SU-DHL-6 (cell line): ENCODE measurements around the gene MNX1.

Experiments
- H2AFZ ChIP-seq: fragments of 200-600 bp; sonication (generic); 2 replicates; pipeline ENCODE4 v1.6.1; 2014; ENCODE audit warnings: low read depth, mild to moderate bottlenecking, moderate library complexity, mixed read lengths, antibody characterized with exemption, low read length; ENCODE audit not compliant: severe bottlenecking
- H3F3A ChIP-seq: fragments of 200-600 bp; shearing (Covaris generic); 2 replicates; pipeline ENCODE4 v1.6.0; 2016; ENCODE audit warnings: antibody characterized with exemption, mild to moderate bottlenecking; ENCODE audit not compliant: insufficient read depth
- H3K27ac ChIP-seq: fragments of 200-600 bp; sonication (generic); 2 replicates; pipeline ENCODE4 v1.5.1; 2016; ENCODE audit warnings: low read depth, mild to moderate bottlenecking, low read length, moderate library complexity, mixed read lengths
- H3K27me3 ChIP-seq: fragments of 200-600 bp; sonication (generic), shearing (Covaris generic); 2 replicates; pipeline ENCODE4 v1.6.0; 2014; ENCODE audit warnings: mild to moderate bottlenecking, low read length
- H3K36me3 ChIP-seq: fragments of 200-600 bp; sonication (generic); 2 replicates; pipeline ENCODE4 v1.6.1; 2014; ENCODE audit warnings: mild to moderate bottlenecking, low read length, mixed read lengths
- H3K4me2 ChIP-seq: fragments of 300-600, 200-600 bp; shearing (Covaris generic), sonication (generic); 2 replicates; pipeline ENCODE4 v1.6.0; 2014; ENCODE audit warnings: low read length, low read depth, mild to moderate bottlenecking; ENCODE audit not compliant: poor library complexity, severe bottlenecking
- H3K4me3 ChIP-seq: fragments of 200-600 bp; sonication (generic); 2 replicates; pipeline ENCODE4 v1.5.1; 2014; ENCODE audit warnings: antibody characterized with exemption, low read length, mild to moderate bottlenecking, mixed read lengths; ENCODE audit not compliant: insufficient read depth, poor library complexity, severe bottlenecking
- H3K79me2 ChIP-seq: fragments of 200-600 bp; sonication (generic); 2 replicates; pipeline ENCODE4 v1.6.1; 2014; ENCODE audit warnings: mild to moderate bottlenecking, low read length, moderate library complexity; ENCODE audit not compliant: insufficient read depth
- H3K9ac ChIP-seq: fragments of 200-600 bp; sonication (generic); 2 replicates; pipeline ENCODE4 v1.7.0; 2014; ENCODE audit warnings: mild to moderate bottlenecking, low read length
- H3K9me2 ChIP-seq: fragments of 200-600 bp; sonication (generic); replicated peaks from 2 replicates; pipeline ENCODE4 v1.6.1; 2014; ENCODE audit warnings: low read length; ENCODE audit not compliant: insufficient read depth
- H3K9me3 ChIP-seq: fragments of 200-600 bp; sonication (generic); 2 replicates; pipeline ENCODE4 v1.6.1; 2014; ENCODE audit warnings: low read length, mixed read lengths; ENCODE audit not compliant: insufficient read depth
- H4K20me1 ChIP-seq: fragments of 200-600 bp; sonication (generic); 2 replicates; pipeline ENCODE4 v1.6.1; 2014; ENCODE audit warnings: low read depth, mild to moderate bottlenecking, antibody characterized with exemption, low read length, moderate library complexity, mixed read lengths
- CTCF ChIP-seq: fragments of 200-600 bp; sonication (generic); IDR thresholded peaks from one replicate; pipeline ENCODE4 v1.5.1; 2017; ENCODE audit warnings: antibody characterized with exemption, mild to moderate bottlenecking, low read length, moderate library complexity; ENCODE audit not compliant: insufficient read depth, poor library complexity, severe bottlenecking
- EZH2phosphoT487 ChIP-seq: fragments of 200-600 bp; sonication (generic), shearing (Covaris generic); conservative IDR thresholded peaks from 2 replicates; pipeline ENCODE4 v1.6.1; 2018; ENCODE audit warnings: mild to moderate bottlenecking, antibody characterized with exemption, low read length, moderate library complexity, mixed read lengths

The MNX1 gene

GRCh38 chr7:156979711-156980110, 30.8 kb downstream of the MNX1 start:
- no peak overlapping the region for H3K4me3 ChIP-seq
- no peaks in the 10 kb centered on the region for H3K9me2 ChIP-seq
- TF ChIP-seq CTCF (no peak), EZH2phosphoT487 (no peak)
- no peaks in the 10 kb centered on the region for H3K79me2 ChIP-seq
- peaks cover 10% of the 10 kb centered on the region; the same call in 1 of the 2 replicates for H3K36me3 ChIP-seq
- no peaks in the 10 kb centered on the region for H3F3A ChIP-seq
- H3K9ac ChIP-seq: no peak overlapping the region
- no peak overlapping the region for H2AFZ ChIP-seq
- no peaks in the 10 kb centered on the region for H4K20me1 ChIP-seq
- H3K4me2 ChIP-seq: no peak overlapping the region
- no peaks in the 10 kb centered on the region for H3K9me3 ChIP-seq
- H3K27me3 ChIP-seq: no peaks in the 10 kb centered on the region
- H3K27ac ChIP-seq: no peak overlapping the region

- Histone ChIP-seq H4K20me1 (no peaks in the 10 kb centered on the region), H3K9me3 (no peaks in the 10 kb centered on the region), H3K27me3 (no peaks in the 10 kb centered on the region), H3K36me3 (peaks cover 10% of the 10 kb centered on the region; the same call in 1 of the 2 replicates), H3K4me3 (no peak overlapping the region), H3K79me2 (no peaks in the 10 kb centered on the region), H2AFZ (no peak overlapping the region), H3K9ac (no peak overlapping the region), H3K27ac (no peak overlapping the region), H3K9me2 (no peaks in the 10 kb centered on the region), H3F3A (no peaks in the 10 kb centered on the region), H3K4me2 (no peak overlapping the region)
- TF ChIP-seq EZH2phosphoT487 (no peak), CTCF (no peak)
These were observed 31.4 kb downstream of the MNX1 start for GRCh38 chr7:156979007-156979606.

- Histone ChIP-seq H2AFZ (no peak overlapping the region), H3K36me3 (peaks cover 14% of the 10 kb centered on the region; the same call in 1 of the 2 replicates), H3K9me3 (no peaks in the 10 kb centered on the region), H3K9ac (no peak overlapping the region), H3K27me3 (no peaks in the 10 kb centered on the region), H3K79me2 (no peaks in the 10 kb centered on the region), H3K27ac (no peak overlapping the region), H3F3A (no peaks in the 10 kb centered on the region), H4K20me1 (no peaks in the 10 kb centered on the region), H3K4me3 (no peak overlapping the region), H3K9me2 (no peaks in the 10 kb centered on the region), H3K4me2 (no peak overlapping the region)
- TF ChIP-seq EZH2phosphoT487 (no peak), CTCF (no peak)
These were observed 34.8 kb downstream of the MNX1 start for GRCh38 chr7:156975620-156976019.
